GM12878 (cell line): ENCODE measurements around the gene CPB2. TPM values are rescaled to one million over a fixed set of nuclear protein-coding genes. Genes with fewer than 3 reads are reported as not detected.

Experiments used
- ATAC-seq: fragments of 200-7000 bp; cut with Tn5 transposase; 3 replicates; pipeline ENCODE4 v1.9.1; 2020; ENCODE audit warnings: mild to moderate bottlenecking, moderate library complexity
- BruUV-seq: library from RNA; stranded (reverse); fragments of 400-500 nt; replicated peaks from 2 replicates; lab custom pipeline; 2021; lab: Mats Ljungman, UMichigan
- CTCF ChIA-PET: fragments of 300-600 bp; sonication (Branson Sonifier 250); formaldehyde crosslinking; extraction: SDS; loops from one replicate; lab custom pipeline; 2021; ENCODE audit warnings: inconsistent platforms; lab: Yijun Ruan, JAX
- POLR2A ChIA-PET: fragments of 350-600 bp; formaldehyde crosslinking; extraction: SDS; loops from one replicate; lab custom pipeline; 2021; ENCODE audit warnings: inconsistent platforms; lab: Charles Lee
- RAD21 ChIA-PET: fragments of 300-600 bp; sonication (Branson Sonifier 250); formaldehyde crosslinking; loops from one replicate; lab custom pipeline; 2023; ENCODE audit warnings: antibody characterized with exemption; ENCODE audit not compliant: unreplicated experiment; lab: Charles Lee
- SMC1A ChIA-PET: fragments of 300-600 bp; sonication (Branson Sonifier 250); formaldehyde crosslinking; loops from one replicate; lab custom pipeline; 2023; ENCODE audit not compliant: unreplicated experiment, uncharacterized antibody; lab: Charles Lee
- DNase-seq: peaks from one replicate; pipeline ENCODE4 v3.0.0-alpha.2; 2011; ENCODE audit warnings: low read depth, low spot score
- FAIRE-seq: peaks from 3 replicates; lab custom pipeline; 2011; peaks lifted over from hg19 to GRCh38; lab: Jason Lieb, UNC
- H2AFZ ChIP-seq: 2 replicates; pipeline ENCODE4 v1.6.0; 2011; ENCODE audit warnings: low read depth, low read length, control low read depth; ENCODE audit not compliant: control insufficient read depth
- H3K27ac ChIP-seq: 2 replicates; pipeline ENCODE4 v1.5.1; 2011; ENCODE audit warnings: control low read depth; ENCODE audit not compliant: control insufficient read depth, insufficient read depth
- H3K27me3 ChIP-seq, 2 experiments: replicated peaks in 1 of 2; 2 replicates each; pipeline versions ENCODE4 v1.6.0 to v1.6.1; 2011; ENCODE audit warnings: low read length in 1 of 2; ENCODE audit not compliant: control insufficient read depth in 2 of 2, insufficient read depth in 2 of 2
- H3K36me3 ChIP-seq, 2 experiments: 2 replicates each; pipeline ENCODE4 v1.5.1; 2011; ENCODE audit warnings: low read length in 1 of 2; ENCODE audit not compliant: control insufficient read depth in 2 of 2, insufficient read depth in 2 of 2
- H3K4me1 ChIP-seq: 2 replicates; pipeline ENCODE4 v1.6.1; 2011; ENCODE audit warnings: mild to moderate bottlenecking, low read length, moderate library complexity, mixed read lengths; ENCODE audit not compliant: control insufficient read depth, insufficient read depth
- H3K4me2 ChIP-seq: 2 replicates; pipeline ENCODE4 v1.6.0; 2011; ENCODE audit warnings: control low read depth; ENCODE audit not compliant: control insufficient read depth, insufficient read depth
- H3K4me3 ChIP-seq: fragments of 200-600 bp; sonication (generic); 2 replicates; pipeline ENCODE4 v1.5.1; 2016
- H3K79me2 ChIP-seq: 2 replicates; pipeline ENCODE4 v1.6.0; 2011; ENCODE audit warnings: low read length; ENCODE audit not compliant: control insufficient read depth, insufficient read depth
- H3K9ac ChIP-seq: 2 replicates; pipeline ENCODE4 v1.8.0; 2011; ENCODE audit warnings: low read length, control low read depth, mixed read lengths; ENCODE audit not compliant: control insufficient read depth, insufficient read depth
- H3K9me3 ChIP-seq: replicated peaks from 3 replicates; pipeline ENCODE4 v1.5.1; 2011; ENCODE audit warnings: mild to moderate bottlenecking, low read length; ENCODE audit not compliant: control insufficient read depth, insufficient read depth
- H4K20me1 ChIP-seq: 2 replicates; pipeline ENCODE4 v1.6.0; 2011; ENCODE audit not compliant: control insufficient read depth, insufficient read depth
- BACH1 ChIP-seq: fragments of 450-650 bp; IDR thresholded peaks from 2 replicates; pipeline ENCODE4 v1.6.1; 2017; ENCODE audit warnings: mild to moderate bottlenecking, borderline replicate concordance
- BHLHE40 ChIP-seq, 2 experiments: fragments of 450-650 bp in 1 of 2; IDR thresholded peaks; 2 replicates each; pipeline ENCODE4 v1.6.1; 2011 to 2017; ENCODE audit warnings: low read depth in 2 of 2, borderline replicate concordance in 1 of 2, improper control_type of control experiment in 1 of 2, low read length in 1 of 2, mild to moderate bottlenecking in 1 of 2
- BMI1 ChIP-seq: fragments of 450-650 bp; IDR thresholded peaks from 2 replicates; pipeline ENCODE4 v1.6.1; 2016; ENCODE audit warnings: mild to moderate bottlenecking, moderate library complexity, borderline replicate concordance
- EED ChIP-seq: sonication (generic); IDR thresholded peaks from 2 replicates; pipeline ENCODE4 v1.6.1; 2016; ENCODE audit warnings: antibody characterized with exemption, low read depth
- GABPA ChIP-seq: IDR thresholded peaks from 2 replicates; pipeline ENCODE4 v1.6.1; 2014; ENCODE audit warnings: antibody characterized with exemption, low read depth, mild to moderate bottlenecking, inconsistent platforms
- HCFC1 ChIP-seq: fragments of 150-350 bp; IDR thresholded peaks from 2 replicates; pipeline ENCODE4 v1.6.1; 2014; ENCODE audit warnings: low read length
- JUND ChIP-seq: IDR thresholded peaks from 2 replicates; pipeline ENCODE4 v1.6.1; 2012; ENCODE audit warnings: low read depth, mild to moderate bottlenecking, low read length, improper control_type of control experiment, moderate library complexity
- MTA2 ChIP-seq: fragments of 450-650 bp; IDR thresholded peaks from 2 replicates; pipeline ENCODE4 v1.6.1; 2016; ENCODE audit warnings: low read depth, mild to moderate bottlenecking, moderate library complexity
- RCOR1 ChIP-seq: conservative IDR thresholded peaks from 2 replicates; pipeline ENCODE4 v1.6.1; 2012; ENCODE audit warnings: low read depth, low read length, improper control_type of control experiment
- WGBS: methylation state at CpG from one replicate; pipeline ENCODE4 v1.1.6; 2016; ENCODE audit warnings: low lambda C conversion rate; ENCODE audit not compliant: insufficient replicate concordance, insufficient coverage; ENCODE audit errors: missing lambda C conversion rate; 5-methylcytosine and 5-hydroxymethylcytosine counted together
- in situ Hi-C: fragments of 300-500 bp; cut with MboI; formaldehyde crosslinking; loops from 9 replicates; pipeline ENCODE4 v1.14.3; 2018; ENCODE audit warnings: mixed read lengths
- intact Hi-C: fragments of 100-400 bp; cut with micrococcal nuclease; formaldehyde crosslinking; loops from one replicate; pipeline ENCODE4 v1.14.2; 2022; ENCODE audit not compliant: unreplicated experiment
- polyA plus RNA-seq, 11 experiments: library from polyadenylated mRNA; depleted of rRNA in 4 of 11; unstranded in 6 of 11; stranded (reverse) in 5 of 11; fragments of >200 nt; fragmentation: Nextera tagmentation in 4 of 11; fragmentation: Illumina TruSeq in 1 of 11; extraction: Ambion mirVana in 4 of 11; extraction: Trizol in 1 of 11; gene quantifications; 1 replicate in 1 of 11; 2 replicates in 10 of 11; pipeline versions ENCODE4 v1.2.1 to v1.2.3, GENCODE V29; 2011 to 2016; ENCODE audit warnings: inconsistent platforms in 2 of 11, missing spikeins in 2 of 11, low read depth in 1 of 11
- total RNA-seq, 4 experiments: library from RNA; depleted of rRNA in 3 of 4; stranded (reverse); fragments of >200 nt in 3 of 4; fragmentation: Illumina TruSeq in 1 of 4; extraction: Trizol in 1 of 4; gene quantifications; 2 replicates each; pipeline versions ENCODE4 v1.2.1 to v1.2.3, GENCODE V29; 2013 to 2021
- TF ChIP-seq, protein P1 (sequence below): fragments of 450-650 bp; IDR thresholded peaks from 2 replicates; pipeline ENCODE4 v1.6.1; 2017; ENCODE audit warnings: mild to moderate bottlenecking, low read depth, inconsistent platforms; ENCODE audit not compliant: poor library complexity, severe bottlenecking
- TF ChIP-seq, protein P2 (sequence below): fragments of 450-650 bp; formaldehyde crosslinking; IDR thresholded peaks from 2 replicates; pipeline ENCODE4 v1.4.0; 2022; ENCODE audit warnings: mild to moderate bottlenecking, moderate library complexity
- TF ChIP-seq, protein P3 (sequence below): fragments of 450-650 bp; IDR thresholded peaks from 2 replicates; pipeline ENCODE4 v1.6.1; 2017; ENCODE audit warnings: mild to moderate bottlenecking
- TF ChIP-seq, protein P4 (sequence below): IDR thresholded peaks from 2 replicates; pipeline ENCODE4 v1.6.1; 2012; ENCODE audit warnings: low read depth, low read length, improper control_type of control experiment

CPB2 gene
- total and polyA plus RNA-seq, 10 of the 15 experiments (the other 5 are each of a cell fraction or from before 2014, with no cell fraction given) = 0.05 to 0.87 (median 0.13) TPM; not detected in 3

GRCh38 chr13:46015366-46015765 lies 89.5 kb downstream of the CPB2 start:
- in situ Hi-C loops (no loop called here), intact Hi-C loops (no loop called here)
- Histone ChIP-seq H3K4me1 (no peaks in the 10 kb centered on the region), H3K4me2 (no peak overlapping the region), H3K9ac (no peak overlapping the region), H3K79me2 (no peaks in the 10 kb centered on the region), H3K4me3 (no peak overlapping the region), H2AFZ (no peak overlapping the region), H3K36me3 (peaks cover 0 to 1% of the 10 kb centered on the region in 2 experiments; a peak in 3 of 4 replicates), H3K27ac (no peak overlapping the region), H3K27me3 (no peaks in the 10 kb centered on the region), H3K9me3 (no peaks in the 10 kb centered on the region), H4K20me1 (no peaks in the 10 kb centered on the region)
- CTCF ChIA-PET = interaction anchor here (1.0 kb wide), 1 partner anchor 106 kb away, joined by 3 read pairs; no protein-coding TSS in a partner anchor
- DNase-seq (no peak), FAIRE-seq (peak; percentile 18), ATAC-seq (no peak)
- 91% methylated on average over 3 of the region's 3 CpGs for WGBS
- TF ChIP-seq EED = no peak
- TF ChIP-seq RCOR1 = no peak
- TF ChIP-seq, protein P1, sequence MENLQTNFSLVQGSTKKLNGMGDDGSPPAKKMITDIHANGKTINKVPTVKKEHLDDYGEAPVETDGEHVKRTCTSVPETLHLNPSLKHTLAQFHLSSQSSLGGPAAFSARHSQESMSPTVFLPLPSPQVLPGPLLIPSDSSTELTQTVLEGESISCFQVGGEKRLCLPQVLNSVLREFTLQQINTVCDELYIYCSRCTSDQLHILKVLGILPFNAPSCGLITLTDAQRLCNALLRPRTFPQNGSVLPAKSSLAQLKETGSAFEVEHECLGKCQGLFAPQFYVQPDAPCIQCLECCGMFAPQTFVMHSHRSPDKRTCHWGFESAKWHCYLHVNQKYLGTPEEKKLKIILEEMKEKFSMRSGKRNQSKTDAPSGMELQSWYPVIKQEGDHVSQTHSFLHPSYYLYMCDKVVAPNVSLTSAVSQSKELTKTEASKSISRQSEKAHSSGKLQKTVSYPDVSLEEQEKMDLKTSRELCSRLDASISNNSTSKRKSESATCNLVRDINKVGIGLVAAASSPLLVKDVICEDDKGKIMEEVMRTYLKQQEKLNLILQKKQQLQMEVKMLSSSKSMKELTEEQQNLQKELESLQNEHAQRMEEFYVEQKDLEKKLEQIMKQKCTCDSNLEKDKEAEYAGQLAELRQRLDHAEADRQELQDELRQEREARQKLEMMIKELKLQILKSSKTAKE = no peak
- TF ChIP-seq BACH1 = no peak
- TF ChIP-seq GABPA = no peak
- TF ChIP-seq, protein P2, sequence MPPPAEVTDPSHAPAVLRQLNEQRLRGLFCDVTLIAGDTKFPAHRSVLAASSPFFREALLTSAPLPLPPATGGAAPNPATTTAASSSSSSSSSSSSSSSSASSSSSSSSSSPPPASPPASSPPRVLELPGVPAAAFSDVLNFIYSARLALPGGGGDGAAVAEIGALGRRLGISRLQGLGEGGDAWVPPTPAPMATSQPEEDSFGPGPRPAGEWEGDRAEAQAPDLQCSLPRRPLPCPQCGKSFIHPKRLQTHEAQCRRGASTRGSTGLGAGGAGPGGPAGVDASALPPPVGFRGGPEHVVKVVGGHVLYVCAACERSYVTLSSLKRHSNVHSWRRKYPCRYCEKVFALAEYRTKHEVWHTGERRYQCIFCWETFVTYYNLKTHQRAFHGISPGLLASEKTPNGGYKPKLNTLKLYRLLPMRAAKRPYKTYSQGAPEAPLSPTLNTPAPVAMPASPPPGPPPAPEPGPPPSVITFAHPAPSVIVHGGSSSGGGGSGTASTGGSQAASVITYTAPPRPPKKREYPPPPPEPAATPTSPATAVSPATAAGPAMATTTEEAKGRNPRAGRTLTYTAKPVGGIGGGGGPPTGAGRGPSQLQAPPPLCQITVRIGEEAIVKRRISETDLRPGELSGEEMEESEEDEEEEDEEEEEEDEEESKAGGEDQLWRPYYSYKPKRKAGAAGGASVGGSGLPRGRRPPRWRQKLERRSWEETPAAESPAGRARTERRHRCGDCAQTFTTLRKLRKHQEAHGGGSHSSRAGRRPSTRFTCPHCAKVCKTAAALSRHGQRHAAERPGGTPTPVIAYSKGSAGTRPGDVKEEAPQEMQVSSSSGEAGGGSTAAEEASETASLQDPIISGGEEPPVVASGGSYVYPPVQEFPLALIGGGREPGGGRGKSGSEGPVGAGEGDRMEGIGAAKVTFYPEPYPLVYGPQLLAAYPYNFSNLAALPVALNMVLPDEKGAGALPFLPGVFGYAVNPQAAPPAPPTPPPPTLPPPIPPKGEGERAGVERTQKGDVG = no peak
- no peak for TF ChIP-seq BHLHE40 (IDR thresholded peaks at IDR 0.05; ENCODE audit: borderline replicate concordance in 1 of 2, low read depth in 2 of 2, low read length in 1 of 2)
- no peak for TF ChIP-seq MTA2
- TF ChIP-seq, protein P3, sequence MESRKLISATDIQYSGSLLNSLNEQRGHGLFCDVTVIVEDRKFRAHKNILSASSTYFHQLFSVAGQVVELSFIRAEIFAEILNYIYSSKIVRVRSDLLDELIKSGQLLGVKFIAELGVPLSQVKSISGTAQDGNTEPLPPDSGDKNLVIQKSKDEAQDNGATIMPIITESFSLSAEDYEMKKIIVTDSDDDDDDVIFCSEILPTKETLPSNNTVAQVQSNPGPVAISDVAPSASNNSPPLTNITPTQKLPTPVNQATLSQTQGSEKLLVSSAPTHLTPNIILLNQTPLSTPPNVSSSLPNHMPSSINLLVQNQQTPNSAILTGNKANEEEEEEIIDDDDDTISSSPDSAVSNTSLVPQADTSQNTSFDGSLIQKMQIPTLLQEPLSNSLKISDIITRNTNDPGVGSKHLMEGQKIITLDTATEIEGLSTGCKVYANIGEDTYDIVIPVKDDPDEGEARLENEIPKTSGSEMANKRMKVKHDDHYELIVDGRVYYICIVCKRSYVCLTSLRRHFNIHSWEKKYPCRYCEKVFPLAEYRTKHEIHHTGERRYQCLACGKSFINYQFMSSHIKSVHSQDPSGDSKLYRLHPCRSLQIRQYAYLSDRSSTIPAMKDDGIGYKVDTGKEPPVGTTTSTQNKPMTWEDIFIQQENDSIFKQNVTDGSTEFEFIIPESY = no peak
- TF ChIP-seq JUND = no peak
- no peak for TF ChIP-seq BMI1
- TF ChIP-seq, protein P4, sequence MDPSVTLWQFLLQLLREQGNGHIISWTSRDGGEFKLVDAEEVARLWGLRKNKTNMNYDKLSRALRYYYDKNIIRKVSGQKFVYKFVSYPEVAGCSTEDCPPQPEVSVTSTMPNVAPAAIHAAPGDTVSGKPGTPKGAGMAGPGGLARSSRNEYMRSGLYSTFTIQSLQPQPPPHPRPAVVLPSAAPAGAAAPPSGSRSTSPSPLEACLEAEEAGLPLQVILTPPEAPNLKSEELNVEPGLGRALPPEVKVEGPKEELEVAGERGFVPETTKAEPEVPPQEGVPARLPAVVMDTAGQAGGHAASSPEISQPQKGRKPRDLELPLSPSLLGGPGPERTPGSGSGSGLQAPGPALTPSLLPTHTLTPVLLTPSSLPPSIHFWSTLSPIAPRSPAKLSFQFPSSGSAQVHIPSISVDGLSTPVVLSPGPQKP = no peak
- TF ChIP-seq HCFC1 = no peak
- POLR2A ChIA-PET = no interaction called here
- SMC1A ChIA-PET = no interaction called here
- RAD21 ChIA-PET = no interaction called here
- BruUV-seq = no TSS peak
